22Rv1 (cell line): Measurements from ENCODE around the gene GORASP2.

ENCODE experiments used
- ZFX ChIP-seq: fragments of 450-650 bp; IDR thresholded peaks from 2 replicates; pipeline ENCODE4 v1.6.1; 2017; ENCODE audit warnings: antibody characterized with exemption, borderline replicate concordance
- TF ChIP-seq, protein P1 (sequence below): fragments of 450-650 bp; IDR thresholded peaks from 2 replicates; pipeline ENCODE4 v1.5.1; 2017; ENCODE audit warnings: mild to moderate bottlenecking

GRCh38 chr2:170937709-170938379, 8.8 kb downstream of the GORASP2 start:
- TF ChIP-seq, protein P1, sequence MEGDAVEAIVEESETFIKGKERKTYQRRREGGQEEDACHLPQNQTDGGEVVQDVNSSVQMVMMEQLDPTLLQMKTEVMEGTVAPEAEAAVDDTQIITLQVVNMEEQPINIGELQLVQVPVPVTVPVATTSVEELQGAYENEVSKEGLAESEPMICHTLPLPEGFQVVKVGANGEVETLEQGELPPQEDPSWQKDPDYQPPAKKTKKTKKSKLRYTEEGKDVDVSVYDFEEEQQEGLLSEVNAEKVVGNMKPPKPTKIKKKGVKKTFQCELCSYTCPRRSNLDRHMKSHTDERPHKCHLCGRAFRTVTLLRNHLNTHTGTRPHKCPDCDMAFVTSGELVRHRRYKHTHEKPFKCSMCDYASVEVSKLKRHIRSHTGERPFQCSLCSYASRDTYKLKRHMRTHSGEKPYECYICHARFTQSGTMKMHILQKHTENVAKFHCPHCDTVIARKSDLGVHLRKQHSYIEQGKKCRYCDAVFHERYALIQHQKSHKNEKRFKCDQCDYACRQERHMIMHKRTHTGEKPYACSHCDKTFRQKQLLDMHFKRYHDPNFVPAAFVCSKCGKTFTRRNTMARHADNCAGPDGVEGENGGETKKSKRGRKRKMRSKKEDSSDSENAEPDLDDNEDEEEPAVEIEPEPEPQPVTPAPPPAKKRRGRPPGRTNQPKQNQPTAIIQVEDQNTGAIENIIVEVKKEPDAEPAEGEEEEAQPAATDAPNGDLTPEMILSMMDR: no peak
- TF ChIP-seq ZFX: no peak
